Measurements from ENCODE around the gene FTO. TPM values are rescaled to one million over a fixed set of nuclear protein-coding genes. Genes with fewer than 3 reads are reported as not detected.

The FTO gene
- total and polyA plus RNA-seq, 2 of the 8 experiments (the other 6 are each of a cell fraction or from before 2014, with no cell fraction given), result 34.5 to 59.8 TPM

DNA sequence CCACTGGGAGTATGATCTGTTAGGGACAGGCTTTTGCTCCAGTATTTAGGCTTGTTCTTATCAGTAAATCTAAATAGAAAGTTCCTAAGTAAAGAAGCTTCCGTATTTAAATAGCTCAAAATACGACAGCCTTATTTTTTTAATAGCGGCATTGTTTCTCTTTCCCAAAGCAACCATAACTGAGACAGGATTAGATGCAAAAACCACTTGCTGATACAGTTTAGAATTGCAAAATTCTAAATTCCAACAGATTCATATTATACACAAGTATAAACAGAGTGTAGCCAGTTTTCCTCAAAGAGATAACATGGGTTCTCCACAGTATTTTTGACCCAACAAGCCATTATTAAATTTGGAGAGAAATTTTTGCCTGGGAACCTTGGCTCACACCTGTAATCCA is 276.7 kb downstream of the FTO start:
- Histone ChIP-seq H2AK5ac (ENCODE audit: low read depth, low read length) (no peak overlapping the region), H2BK5ac (ENCODE audit: low read depth, low read length) (no peak overlapping the region), H3K56ac (replicated peaks; ENCODE audit: insufficient read length, low read depth, low read length) (no peak overlapping the region), H2BK15ac (ENCODE audit: low read length) (no peak overlapping the region), H3K4me1 (replicated peaks in 1 of 4; ENCODE audit: control insufficient read depth in 3 of 4, insufficient read depth in 4 of 4, low read length in 3 of 4) (no peaks in the 10 kb centered on the region), H3K79me1 (ENCODE audit: low read depth, low read length) (no peaks in the 10 kb centered on the region), H3K23ac (ENCODE audit: insufficient read length) (no peak overlapping the region), H4K91ac (replicated peaks; ENCODE audit: insufficient read length, low read length) (no peak overlapping the region), H4K8ac (ENCODE audit: extremely low read depth, insufficient read depth, low read length) (no peak overlapping the region), H4K5ac (ENCODE audit: insufficient read length, low read depth, low read length) (no peak overlapping the region), H3K4ac (replicated peaks; ENCODE audit: insufficient read length, low read depth, low read length) (no peak overlapping the region), H2BK20ac (ENCODE audit: low read length) (no peak overlapping the region), H3K18ac (ENCODE audit: extremely low read depth, low read length) (no peak overlapping the region), H3K27me3 (replicated peaks in 1 of 4; ENCODE audit: control insufficient read depth in 3 of 4, extremely low read depth in 1 of 4, insufficient read depth in 3 of 4, low read length in 3 of 4) (no peaks in the 10 kb centered on the region), H3K14ac (ENCODE audit: insufficient read length) (no peak overlapping the region), H3K23me2 (ENCODE audit: low read depth, low read length) (no peaks in the 10 kb centered on the region; the same call in 1 of the 2 replicates), H3K27ac (ENCODE audit: low read depth, low read length) (no peak overlapping the region), H2BK12ac (ENCODE audit: low read depth, low read length) (no peak overlapping the region), H3K4me3 (ENCODE audit: extremely low read depth in 1 of 4, insufficient read depth in 2 of 4, low read depth in 3 of 4, low read length in 4 of 4) (no peak overlapping the region), H2BK120ac (replicated peaks; ENCODE audit: low read depth, low read length) (no peak overlapping the region), H3K4me2 (ENCODE audit: insufficient read depth in 1 of 2, low read depth in 2 of 2, low read length in 2 of 2) (no peak overlapping the region), H4K20me1 (replicated peaks in 1 of 2; ENCODE audit: control insufficient read depth in 1 of 2, insufficient read depth in 2 of 2, low read length in 2 of 2) (no peaks in the 10 kb centered on the region), H2AFZ (ENCODE audit: low read length) (no peak overlapping the region), H3K36me3 (ENCODE audit: control insufficient read depth in 2 of 4, insufficient read depth in 4 of 4, low read length in 3 of 4) (no peaks in the 10 kb centered on the region), H3K9ac (replicated peaks in 1 of 4; ENCODE audit: extremely low read depth in 1 of 4, low read depth in 3 of 4, low read length in 3 of 4) (no peak overlapping the region), H3K9me3 (ENCODE audit: insufficient read depth in 2 of 2, low read depth in 1 of 2, low read length in 1 of 2) (no peaks in the 10 kb centered on the region), H3K79me2 (ENCODE audit: control insufficient read depth in 1 of 2, insufficient read depth in 2 of 2, low read length in 2 of 2) (no peaks in the 10 kb centered on the region)
- POLR2A ChIA-PET (ENCODE audit: partially characterized antibody), result no interaction called here
- no peak for FAIRE-seq
- no peak for TF ChIP-seq TAF1 (IDR thresholded peaks at IDR 0.05; ENCODE audit: low read depth, low read length)
- no peak for TF ChIP-seq TBP (IDR thresholded peaks at IDR 0.05; ENCODE audit: low read depth, low read length)
- no peak for TF ChIP-seq EP300 (IDR thresholded peaks at IDR 0.05; ENCODE audit: borderline replicate concordance in 1 of 2, low read depth in 2 of 2, low read length in 2 of 2)
- TF ChIP-seq, protein P1, sequence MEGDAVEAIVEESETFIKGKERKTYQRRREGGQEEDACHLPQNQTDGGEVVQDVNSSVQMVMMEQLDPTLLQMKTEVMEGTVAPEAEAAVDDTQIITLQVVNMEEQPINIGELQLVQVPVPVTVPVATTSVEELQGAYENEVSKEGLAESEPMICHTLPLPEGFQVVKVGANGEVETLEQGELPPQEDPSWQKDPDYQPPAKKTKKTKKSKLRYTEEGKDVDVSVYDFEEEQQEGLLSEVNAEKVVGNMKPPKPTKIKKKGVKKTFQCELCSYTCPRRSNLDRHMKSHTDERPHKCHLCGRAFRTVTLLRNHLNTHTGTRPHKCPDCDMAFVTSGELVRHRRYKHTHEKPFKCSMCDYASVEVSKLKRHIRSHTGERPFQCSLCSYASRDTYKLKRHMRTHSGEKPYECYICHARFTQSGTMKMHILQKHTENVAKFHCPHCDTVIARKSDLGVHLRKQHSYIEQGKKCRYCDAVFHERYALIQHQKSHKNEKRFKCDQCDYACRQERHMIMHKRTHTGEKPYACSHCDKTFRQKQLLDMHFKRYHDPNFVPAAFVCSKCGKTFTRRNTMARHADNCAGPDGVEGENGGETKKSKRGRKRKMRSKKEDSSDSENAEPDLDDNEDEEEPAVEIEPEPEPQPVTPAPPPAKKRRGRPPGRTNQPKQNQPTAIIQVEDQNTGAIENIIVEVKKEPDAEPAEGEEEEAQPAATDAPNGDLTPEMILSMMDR (IDR thresholded peaks at IDR 0.05; ENCODE audit: control extremely low read depth in 1 of 3, insufficient read depth in 1 of 3, low read depth in 1 of 3, low read length in 3 of 3), result no peak
- TF ChIP-seq CBX8 (IDR thresholded peaks at IDR 0.05; ENCODE audit: borderline replicate concordance, low read depth, low read length), result no peak
- TF ChIP-seq RAD21 (IDR thresholded peaks at IDR 0.05 in 1 of 2, conservative IDR thresholded peaks at IDR 0.05 in 1 of 2; ENCODE audit: low read depth in 2 of 2, low read length in 2 of 2), result no peak
- TF ChIP-seq EZH2 (IDR thresholded peaks at IDR 0.05; ENCODE audit: low read depth, low read length, severe bottlenecking), result no peak
- no peak for TF ChIP-seq MAFK (IDR thresholded peaks at IDR 0.05; ENCODE audit: low read depth, low read length)
- no peak for TF ChIP-seq ATF3 (IDR thresholded peaks at IDR 0.05; ENCODE audit: insufficient read depth, low read depth, low read length)
- CTCF ChIA-PET (ENCODE audit: partially characterized antibody), result interaction anchor here (0.6 kb wide), 1 partner anchor 973 kb away, joined by 4 read pairs; no protein-coding TSS in a partner anchor
- DNase-seq (ENCODE audit: low read depth in 1 of 2, low spot score in 2 of 2), result no peak
- WGBS, 2 experiments (ENCODE audit: extremely low coverage in 1 of 2, insufficient coverage in 1 of 2, insufficient read length in 1 of 2, insufficient replicate concordance in 2 of 2, low coverage in 1 of 2, low lambda C conversion rate in 2 of 2, missing lambda C conversion rate in 1 of 2), result 96% methylated on average over 3 of the region's 3 CpGs; no CpG with 5 or more reads in 1 of the 2 experiments

Data from H1 (cell line).